CD8-positive, alpha-beta memory T cell (primary cell): Measurements from ENCODE around the gene THEM5. TPM values are rescaled to one million over a fixed set of nuclear protein-coding genes. Genes with fewer than 3 reads are reported as not detected.

Source experiments
- CTCF ChIA-PET: fragments of 350-600 bp; sonication (Branson Sonifier 250); formaldehyde crosslinking; loops from one replicate; lab custom pipeline; 2021; ENCODE audit warnings: antibody characterized with exemption; lab: Charles Lee
- POLR2A ChIA-PET: fragments of 350-600 bp; sonication (Branson Sonifier 250); formaldehyde crosslinking; loops from one replicate; lab custom pipeline; 2021; ENCODE audit warnings: antibody characterized with exemption; lab: Charles Lee
- DNase-seq, 5 donors: peaks; one replicate each; pipeline versions ENCODE4 v3.0.0 to v3.0.0-alpha.2; 2020 to 2022; ENCODE audit warnings: mixed read lengths in 1 of 5
- H3K27ac ChIP-seq: one replicate; pipeline ENCODE4 v1.7.0; 2013; ENCODE audit warnings: low read depth, mild to moderate bottlenecking, low read length, moderate library complexity
- H3K27me3 ChIP-seq: 2 replicates; pipeline ENCODE4 v1.7.0; 2013; ENCODE audit warnings: low read length, mild to moderate bottlenecking; ENCODE audit not compliant: insufficient read depth, poor library complexity, severe bottlenecking
- H3K36me3 ChIP-seq: 2 replicates; pipeline ENCODE4 v1.7.0; 2013; ENCODE audit warnings: mild to moderate bottlenecking, low read length, moderate library complexity; ENCODE audit not compliant: insufficient read depth
- H3K4me1 ChIP-seq: 2 replicates; pipeline ENCODE4 v1.7.0; 2013; ENCODE audit warnings: mild to moderate bottlenecking, low read length, moderate library complexity; ENCODE audit not compliant: insufficient read depth
- H3K4me3 ChIP-seq: 2 replicates; pipeline ENCODE4 v1.7.0; 2013; ENCODE audit warnings: mild to moderate bottlenecking, low read length
- H3K9me3 ChIP-seq: 2 replicates; pipeline ENCODE4 v1.7.0; 2013; ENCODE audit warnings: mild to moderate bottlenecking, low read length
- H3K27ac Mint-ChIP-seq, 8 donors: one replicate each; pipeline ENCODE4 v1.8.0; 2020 to 2021; ENCODE audit warnings: mixed read lengths in 8 of 8, mild to moderate bottlenecking in 6 of 8, inconsistent platforms in 3 of 8, moderate library complexity in 3 of 8
- H3K27me3 Mint-ChIP-seq, 2 donors: one replicate each; pipeline ENCODE4 v1.8.0; 2020 to 2021; ENCODE audit warnings: mixed read lengths in 2 of 2, mild to moderate bottlenecking in 1 of 2, moderate library complexity in 1 of 2
- H3K36me3 Mint-ChIP-seq, 3 donors: one replicate each; pipeline ENCODE4 v1.8.0; 2020 to 2021; ENCODE audit warnings: mixed read lengths in 3 of 3, inconsistent platforms in 1 of 3, mild to moderate bottlenecking in 1 of 3
- H3K4me1 Mint-ChIP-seq, 3 donors: one replicate each; pipeline ENCODE4 v1.8.0; 2020 to 2021; ENCODE audit warnings: mixed read lengths in 3 of 3, inconsistent platforms in 1 of 3, mild to moderate bottlenecking in 1 of 3
- H3K4me3 Mint-ChIP-seq, 7 donors: one replicate each; pipeline ENCODE4 v1.8.0; 2020 to 2021; ENCODE audit warnings: mixed read lengths in 7 of 7, mild to moderate bottlenecking in 6 of 7, moderate library complexity in 4 of 7, inconsistent platforms in 2 of 7
- H3K9me3 Mint-ChIP-seq, 5 donors: one replicate each; pipeline ENCODE4 v1.8.0; 2020 to 2022; ENCODE audit warnings: mixed read lengths in 5 of 5, mild to moderate bottlenecking in 3 of 5, moderate library complexity in 2 of 5, inconsistent platforms in 1 of 5
- polyA plus RNA-seq: library from polyadenylated mRNA; unstranded; fragments of 300-500 nt; fragmentation: Illumina TruSeq; gene quantifications from one replicate; pipeline ENCODE4 v1.2.3, GENCODE V29; 2021
- total RNA-seq, 2 experiments: library from RNA; stranded (reverse); gene quantifications; one replicate each; pipeline ENCODE4 v1.2.3, GENCODE V29; 2021

The THEM5 gene
- total and polyA plus RNA-seq, 3 experiments from 2014 or later: 0.38 TPM; not detected in 2

DNA sequence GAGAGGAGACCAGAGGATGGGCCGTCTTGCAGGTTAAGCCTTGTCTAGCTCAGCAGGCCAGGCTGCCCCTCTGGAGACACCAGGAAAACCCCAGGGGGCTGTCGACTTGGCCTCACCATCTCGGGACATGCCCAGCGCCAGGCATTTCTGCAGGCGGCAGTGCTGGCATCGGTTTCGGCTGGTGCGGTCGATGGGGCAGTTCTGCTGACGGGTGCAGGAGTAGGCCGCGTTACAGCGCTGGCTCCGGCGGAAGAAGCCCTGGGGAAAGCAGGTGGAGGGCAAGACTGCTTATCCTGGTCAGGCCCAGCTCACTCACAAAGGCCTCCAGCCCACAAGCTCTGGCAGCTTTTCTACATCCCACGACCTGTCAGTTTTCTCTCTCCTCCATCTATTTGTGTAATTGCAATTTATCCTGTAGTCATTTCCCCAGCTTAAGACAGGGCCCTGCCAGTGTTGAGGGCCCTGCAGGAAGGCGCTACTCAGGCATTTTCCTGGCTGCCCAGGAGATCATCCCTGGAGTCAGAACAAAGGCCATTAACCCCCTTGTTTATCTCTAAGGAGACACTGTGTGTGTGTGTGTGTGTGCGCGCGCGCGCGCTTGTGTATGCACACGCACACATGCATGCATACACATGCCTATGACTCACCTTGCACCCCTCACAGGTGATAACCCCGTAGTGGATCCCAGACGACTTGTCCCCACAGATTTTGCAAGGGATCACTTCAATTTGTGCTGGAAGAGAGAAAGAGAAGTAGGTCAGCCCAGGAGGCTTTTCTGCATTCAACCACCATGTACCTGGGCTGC, 36.8 kb downstream of the THEM5 start:
- no peak for DNase-seq
- Histone ChIP-seq H3K27ac (no peak overlapping the region), H3K4me3 (no peak overlapping the region), H3K36me3 (no peaks in the 10 kb centered on the region), H3K27me3 (no peaks in the 10 kb centered on the region), H3K4me1 (peaks cover 60% of the 10 kb centered on the region), H3K9me3 (no peaks in the 10 kb centered on the region)
- POLR2A ChIA-PET: no interaction called here
- Mint-ChIP-seq H3K27me3 (no peaks in the 10 kb centered on the region), H3K4me3 (peak overlapping the region in 6 of 7 donors; percentile 45 to 97 (median 74)), H3K36me3 (peaks cover 0 to 4% (median 4%) of the 10 kb centered on the region in 3 donors), H3K9me3 (no peaks in the 10 kb centered on the region), H3K4me1 (peaks cover 80 to 95% (median 88%) of the 10 kb centered on the region in 3 donors), H3K27ac (peak overlapping the region; percentile 56 to 98 (median 92))
- CTCF ChIA-PET: interaction anchor here (0.7 to 2.9 kb wide), 5 partner anchors 11 to 92 kb away, joined by 3 to 10 read pairs (median 3); partner anchors contain the start of gene TDRKH

DNA sequence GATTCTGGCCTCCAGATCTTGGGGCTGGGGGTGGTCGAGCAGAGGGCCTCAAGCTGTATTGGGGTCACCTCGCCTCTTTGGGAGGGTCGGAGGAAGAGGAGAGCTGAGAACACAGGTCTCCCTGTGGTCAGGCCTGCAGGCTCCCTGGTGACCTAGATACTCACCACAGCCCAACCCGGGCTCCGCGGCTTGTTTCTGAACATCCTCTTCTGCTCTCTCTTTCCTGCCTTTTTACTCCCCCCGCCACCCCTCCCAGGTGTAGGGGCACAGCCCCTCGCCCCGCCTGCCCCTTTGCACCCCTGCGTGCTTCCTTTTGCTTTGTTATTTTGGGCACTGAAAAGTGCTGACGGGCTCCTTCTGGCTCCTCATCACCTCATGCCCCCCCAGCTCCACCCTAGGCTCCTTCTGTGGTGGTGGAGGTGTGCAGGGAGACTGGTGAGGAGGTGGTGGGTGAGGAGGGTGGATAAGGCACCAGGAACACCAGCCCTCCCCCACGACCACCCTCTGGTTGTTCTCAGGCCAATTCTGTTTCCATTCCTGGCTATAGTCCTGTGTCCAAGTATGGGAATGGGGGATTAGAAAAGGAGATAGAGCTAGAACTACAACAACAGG, 37.7 kb downstream of the THEM5 start:
- H3K27ac ChIP-seq: no peak overlapping the region
- POLR2A ChIA-PET: interaction anchor here (1.0 kb wide), 1 partner anchor 52 kb away, joined by 4 read pairs; the partner anchor contains the start of gene MRPL9

DNA sequence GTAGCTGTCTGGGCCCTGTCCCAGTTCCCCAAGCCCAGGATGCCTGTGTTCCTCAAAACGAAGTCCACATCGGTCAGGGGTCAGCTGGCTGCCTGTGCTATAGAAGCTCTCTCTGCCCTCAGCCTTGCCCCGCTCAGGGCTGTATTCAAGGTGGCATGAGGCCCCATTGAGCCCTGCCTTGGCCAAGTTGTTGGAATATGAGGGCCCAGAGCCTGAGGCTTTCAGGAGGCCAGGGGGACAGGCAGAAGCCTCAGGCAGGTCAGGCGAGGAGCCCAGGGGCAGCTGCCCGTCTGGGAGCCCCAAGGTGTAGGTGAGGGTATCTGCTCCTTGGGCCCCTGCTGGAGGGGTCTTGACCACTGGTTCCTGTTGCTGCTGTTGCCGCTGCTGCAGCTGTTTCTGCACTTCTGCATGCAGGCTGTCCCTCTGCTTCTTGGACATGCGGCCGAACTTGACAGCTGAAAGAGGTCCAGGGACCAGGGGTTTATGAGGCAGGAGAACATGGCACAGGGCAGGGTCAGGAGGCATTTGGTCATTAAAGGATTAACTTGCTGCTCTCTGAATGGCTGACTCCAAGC, 38.5 kb downstream of the THEM5 start:
- H3K9me3 ChIP-seq: no peaks in the 10 kb centered on the region
- Mint-ChIP-seq H3K4me3 (peak overlapping the region; percentile 37 to 97 (median 73)), H3K4me1 (peaks cover 67 to 82% (median 71%) of the 10 kb centered on the region in 3 donors), H3K9me3 (no peaks in the 10 kb centered on the region), H3K36me3 (peaks cover 0 to 4% (median 4%) of the 10 kb centered on the region in 3 donors), H3K27ac (peak overlapping the region; percentile 56 to 98 (median 88)), H3K27me3 (no peaks in the 10 kb centered on the region)
- H3K4me1 ChIP-seq: peaks cover 43% of the 10 kb centered on the region
- H3K27me3 ChIP-seq: no peaks in the 10 kb centered on the region
- no peaks in the 10 kb centered on the region for H3K36me3 ChIP-seq
- POLR2A ChIA-PET: interaction anchor here (1.0 kb wide), 1 partner anchor 51 kb away, joined by 4 read pairs; the partner anchor contains the start of gene MRPL9
- peak in 1 of 5 donors; percentile 43 for DNase-seq
- CTCF ChIA-PET: interaction anchor here (1.3 to 2.9 kb wide), 3 partner anchors 11 to 22 kb away, joined by 3 to 10 read pairs (median 3); no protein-coding TSS in a partner anchor
- no peak overlapping the region for H3K4me3 ChIP-seq
- H3K27ac ChIP-seq: no peak overlapping the region

More for the DNA sequence above, 37.7 kb downstream of the THEM5 start:
- Histone ChIP-seq H3K9me3 (no peaks in the 10 kb centered on the region), H3K4me3 (peak overlapping the region; percentile 9), H3K4me1 (peaks cover 51% of the 10 kb centered on the region), H3K27me3 (no peaks in the 10 kb centered on the region), H3K36me3 (no peaks in the 10 kb centered on the region)
- Mint-ChIP-seq H3K9me3 (no peaks in the 10 kb centered on the region), H3K27ac (peak overlapping the region; percentile 56 to 98 (median 92)), H3K4me1 (peaks cover 72 to 90% (median 79%) of the 10 kb centered on the region in 3 donors), H3K27me3 (no peaks in the 10 kb centered on the region), H3K4me3 (peak overlapping the region; percentile 45 to 97 (median 74)), H3K36me3 (peaks cover 0 to 4% (median 4%) of the 10 kb centered on the region in 3 donors)
- CTCF ChIA-PET: interaction anchor here (0.7 to 2.9 kb wide), 5 partner anchors 12 to 93 kb away, joined by 3 to 10 read pairs (median 3); no protein-coding TSS in a partner anchor
- peak; percentile 37 to 75 (median 74) for DNase-seq

DNA sequence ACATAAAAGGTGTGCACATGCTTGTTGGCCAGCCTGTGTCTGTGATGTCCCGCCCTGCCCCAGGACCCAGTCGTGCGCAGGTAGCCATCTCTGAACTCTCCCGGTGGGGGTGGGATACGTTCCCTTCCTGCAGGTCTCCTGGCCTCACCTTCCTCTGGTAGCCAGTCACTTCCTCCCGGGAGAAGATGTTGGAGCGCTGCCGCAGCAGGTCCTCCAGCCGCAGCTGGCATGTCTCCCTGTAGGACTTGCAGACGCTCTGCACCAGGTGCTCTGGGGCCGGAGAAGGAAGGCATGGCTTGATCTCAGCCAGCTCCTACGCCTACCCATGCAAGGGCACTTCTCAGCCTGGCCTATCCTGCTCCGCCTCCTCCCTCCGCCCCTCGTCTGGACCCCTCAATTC, 39.1 kb downstream of the THEM5 start:
- Mint-ChIP-seq H3K9me3 (no peaks in the 10 kb centered on the region), H3K27me3 (no peaks in the 10 kb centered on the region), H3K4me1 (peaks cover 61 to 76% (median 65%) of the 10 kb centered on the region in 3 donors), H3K4me3 (peak overlapping the region in 4 of 7 donors; percentile 11 to 61 (median 39)), H3K27ac (peak overlapping the region in 7 of 8 donors; percentile 41 to 98 (median 79)), H3K36me3 (peaks cover 0 to 4% (median 4%) of the 10 kb centered on the region in 3 donors)
- Histone ChIP-seq H3K4me3 (no peak overlapping the region), H3K36me3 (no peaks in the 10 kb centered on the region), H3K9me3 (no peaks in the 10 kb centered on the region), H3K4me1 (peaks cover 37% of the 10 kb centered on the region), H3K27ac (no peak overlapping the region), H3K27me3 (no peaks in the 10 kb centered on the region)
- POLR2A ChIA-PET: no interaction called here
- peak in 1 of 5 donors; percentile 40 for DNase-seq
- CTCF ChIA-PET: interaction anchor here (1.3 to 2.9 kb wide), 2 partner anchors 10 to 23 kb away, joined by 3 to 10 read pairs; no protein-coding TSS in a partner anchor

DNA sequence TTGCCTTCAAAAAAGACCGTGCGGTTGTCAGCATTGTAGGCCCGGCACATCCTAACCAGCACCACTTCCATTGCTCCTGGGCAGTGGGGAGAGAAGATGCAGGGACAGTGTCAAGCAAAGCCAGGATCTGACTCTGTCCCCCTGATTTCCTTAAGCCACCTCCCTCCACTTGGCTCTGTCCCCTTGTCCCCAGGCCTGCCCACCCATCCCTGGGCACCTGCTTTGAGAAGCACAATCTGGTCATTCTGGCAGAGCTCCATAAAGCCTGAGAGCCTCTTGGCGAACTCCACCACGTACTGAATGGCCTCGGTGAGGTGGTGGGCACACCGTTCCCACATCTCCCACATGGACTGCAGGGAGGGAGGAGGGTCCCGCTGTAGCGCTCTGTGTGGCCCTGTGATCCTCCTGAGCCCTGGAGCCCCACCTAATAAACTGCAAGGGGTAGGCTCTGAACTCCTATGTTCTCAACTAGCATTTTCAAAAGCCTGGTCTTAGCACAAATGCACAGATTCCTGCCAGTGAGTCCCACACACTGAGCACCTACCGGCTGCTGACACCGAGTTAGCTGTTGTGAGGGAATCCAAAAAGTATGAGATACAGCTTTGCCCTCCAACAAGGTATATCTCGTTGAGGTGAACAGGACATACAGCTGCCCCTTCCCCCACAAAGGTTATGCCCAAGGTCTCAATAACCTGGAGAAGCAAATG, 40.1 kb downstream of the THEM5 start:
- H3K4me1 Mint-ChIP-seq: peaks cover 55 to 66% (median 58%) of the 10 kb centered on the region in 3 donors
- Histone ChIP-seq H3K27ac (no peak overlapping the region), H3K4me1 (peaks cover 36% of the 10 kb centered on the region), H3K4me3 (no peak overlapping the region), H3K36me3 (no peaks in the 10 kb centered on the region), H3K27me3 (no peaks in the 10 kb centered on the region), H3K9me3 (no peaks in the 10 kb centered on the region)
- H3K27me3 Mint-ChIP-seq: no peaks in the 10 kb centered on the region
- DNase-seq: peak in 1 of 5 donors; percentile 8
- H3K36me3 Mint-ChIP-seq: peaks cover 0 to 4% (median 4%) of the 10 kb centered on the region in 3 donors
- ChIA-PET POLR2A (no interaction called here), CTCF (interaction anchor here (2.9 kb wide), 1 partner anchor 24 kb away, joined by 10 read pairs; no protein-coding TSS in a partner anchor)
- H3K9me3 Mint-ChIP-seq: no peaks in the 10 kb centered on the region
- peak overlapping the region in 6 of 8 donors; percentile 19 to 98 (median 78) for H3K27ac Mint-ChIP-seq
- H3K4me3 Mint-ChIP-seq: peak overlapping the region in 1 of 7 donors; percentile 54

DNA sequence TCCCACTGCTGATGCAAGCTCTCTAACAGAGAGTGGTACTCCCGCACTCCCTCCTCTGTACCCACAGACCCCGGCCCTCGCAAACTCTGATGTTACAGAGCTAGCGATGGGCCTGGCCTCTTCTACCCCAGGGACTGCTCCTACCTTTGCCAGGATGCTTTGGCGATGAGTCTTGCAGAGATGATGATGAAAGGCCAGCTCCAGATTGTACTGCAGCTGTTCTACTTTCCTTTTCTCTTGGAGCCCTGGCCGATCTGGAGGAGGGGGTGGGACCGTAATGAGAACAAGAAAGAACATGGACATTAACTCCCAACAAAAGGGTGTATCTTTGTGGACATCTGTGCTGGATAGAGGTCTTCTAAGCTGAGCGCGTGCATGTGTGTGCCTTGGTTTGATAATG, 42.3 kb downstream of the THEM5 start:
- ChIA-PET CTCF (interaction anchor here (1.0 to 2.2 kb wide), 2 partner anchors 10 to 15 kb away, joined by 4 to 7 read pairs; no protein-coding TSS in a partner anchor), POLR2A (no interaction called here)
- Histone ChIP-seq H3K9me3 (no peaks in the 10 kb centered on the region), H3K4me3 (no peak overlapping the region), H3K27me3 (no peaks in the 10 kb centered on the region), H3K27ac (no peak overlapping the region), H3K4me1 (peaks cover 22% of the 10 kb centered on the region), H3K36me3 (no peaks in the 10 kb centered on the region)
- Mint-ChIP-seq H3K36me3 (peaks cover 0 to 3% (median 1%) of the 10 kb centered on the region in 3 donors), H3K27me3 (peaks cover 0 to 2% of the 10 kb centered on the region in 2 donors), H3K9me3 (no peaks in the 10 kb centered on the region), H3K4me1 (peaks cover 34 to 43% (median 36%) of the 10 kb centered on the region in 3 donors), H3K27ac (peak overlapping the region in 5 of 8 donors; percentile 22 to 92 (median 58)), H3K4me3 (no peak overlapping the region)
- no peak for DNase-seq
